HTR-8/SVneo (cell line): ENCODE measurements around the gene N4BP2L2.

Experiments
- DNase-seq: peaks from one replicate; pipeline ENCODE4 v3.0.0; 2011; ENCODE audit warnings: low spot score, mixed read lengths; ENCODE audit not compliant: insufficient read length
- FAIRE-seq: peaks from 2 replicates; lab custom pipeline; 2011; peaks lifted over from hg19 to GRCh38; lab: Jason Lieb, UNC

N4BP2L2 gene

DNA sequence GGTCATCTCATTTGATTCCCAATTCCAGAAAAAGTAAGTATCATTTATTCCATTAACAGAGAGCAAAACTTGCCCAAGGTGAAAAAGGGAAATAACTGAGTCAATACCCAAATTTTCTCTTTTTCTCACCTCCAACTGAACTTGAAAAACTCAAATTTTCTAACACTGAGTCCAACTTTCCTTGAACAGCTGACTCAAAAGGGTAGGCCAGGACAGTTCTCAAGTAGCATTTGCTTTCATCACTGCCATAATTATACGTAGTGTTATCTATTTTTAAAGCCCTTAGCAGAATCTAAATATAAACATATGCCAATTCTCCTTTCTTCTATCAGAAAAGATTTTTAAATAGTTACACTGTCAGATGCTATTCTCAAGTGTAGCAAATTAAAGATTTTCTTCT, 3.5 kb downstream of the N4BP2L2 start:
- FAIRE-seq = no peak
- DNase-seq = no peak

DNA sequence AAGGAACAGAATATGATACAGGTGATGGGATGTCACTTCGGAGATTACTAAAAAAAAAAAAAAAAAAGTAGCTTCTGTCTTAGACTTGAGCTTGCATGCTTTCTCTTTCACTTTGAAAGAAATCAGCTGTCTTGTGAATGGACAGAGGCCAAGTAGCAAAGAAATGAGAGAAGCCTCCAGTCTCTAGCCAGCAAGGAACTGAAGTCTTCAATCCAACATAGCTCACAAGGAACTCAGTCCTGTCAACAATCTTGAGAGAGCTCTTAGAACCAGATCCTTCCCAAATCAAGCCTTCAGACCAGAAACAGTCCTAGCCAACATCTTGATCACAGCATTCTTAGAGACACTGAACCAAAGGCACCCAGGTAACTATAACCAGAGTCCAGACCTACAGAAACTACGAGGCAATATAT, 7.7 kb downstream of the N4BP2L2 start:
- FAIRE-seq (no peak), DNase-seq (no peak)

DNA sequence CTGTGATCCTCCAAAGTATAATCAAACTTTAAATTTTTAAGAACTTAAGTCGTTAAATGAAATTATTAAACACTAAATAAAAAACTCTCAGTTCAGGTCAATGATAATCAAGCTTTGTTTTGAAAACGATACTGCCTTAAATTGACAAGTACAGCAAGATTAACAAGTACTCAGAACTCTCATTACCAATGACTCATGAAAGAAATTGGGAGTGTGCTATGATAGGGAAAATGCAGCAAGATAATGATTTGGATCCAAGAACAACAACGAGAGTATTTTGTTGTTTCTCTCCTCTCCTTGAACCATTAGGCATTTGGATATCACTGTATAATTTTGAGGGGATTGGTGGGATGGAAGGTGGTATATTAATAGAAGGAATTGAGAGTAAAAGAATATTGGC, 10.2 kb downstream of the N4BP2L2 start:
- FAIRE-seq (no peak), DNase-seq (no peak)

DNA sequence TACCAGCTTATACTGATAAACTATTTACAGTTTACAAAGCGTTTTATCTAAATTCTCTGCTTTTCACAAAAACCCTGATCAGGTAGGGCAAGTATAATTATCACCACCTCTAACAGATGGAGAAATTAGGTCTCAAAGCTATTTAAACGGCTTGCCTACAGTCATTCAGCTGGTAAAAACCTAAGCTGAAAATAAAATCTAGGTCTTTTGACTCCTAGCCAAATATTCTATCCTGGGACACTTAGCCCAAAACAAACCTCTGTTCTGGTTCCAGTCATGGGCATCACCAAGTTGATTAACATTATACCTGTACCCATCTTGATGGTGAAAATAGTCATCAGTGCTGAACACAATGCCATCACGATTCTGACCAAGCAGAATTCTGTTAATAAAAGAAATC, 11.4 kb downstream of the N4BP2L2 start:
- no peak for FAIRE-seq
- DNase-seq = no peak

DNA sequence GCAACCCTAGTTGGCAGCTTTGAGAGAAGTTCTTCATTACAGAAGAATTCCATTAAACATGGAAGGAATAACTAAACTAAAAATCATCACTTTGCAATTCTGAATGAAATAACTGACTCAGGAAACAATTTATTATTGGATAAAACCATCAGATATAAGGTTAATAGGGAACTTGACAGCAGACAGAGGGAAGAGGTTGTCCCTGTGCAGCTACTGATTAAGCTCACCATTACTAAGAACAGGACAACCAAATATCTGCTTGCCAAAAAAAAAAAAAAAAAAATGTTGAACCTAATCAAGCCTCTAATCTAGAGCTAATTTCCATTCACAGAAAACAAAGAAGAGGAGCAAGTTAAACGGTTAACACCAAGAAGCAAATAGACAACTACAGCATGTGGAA, 12.8 kb downstream of the N4BP2L2 start:
- DNase-seq (no peak), FAIRE-seq (no peak)

DNA sequence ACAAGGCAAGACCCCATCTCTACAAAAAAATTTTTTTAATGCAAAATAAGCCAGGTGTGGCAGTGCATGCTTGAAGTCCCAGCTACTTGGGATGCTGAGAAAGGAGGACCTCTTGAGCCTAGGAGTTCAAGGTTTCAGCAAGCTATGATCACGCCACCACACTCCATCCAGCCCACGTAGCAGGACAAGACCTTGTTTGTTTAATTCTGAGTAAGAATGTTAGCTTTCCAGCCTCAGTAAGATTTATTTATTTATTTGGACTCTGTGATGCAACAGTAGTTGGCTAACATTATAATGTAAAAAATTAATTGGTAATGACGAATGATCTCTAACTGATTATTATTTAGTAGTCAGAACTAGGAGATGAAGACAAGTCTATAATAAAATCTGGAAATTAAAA, 23.3 kb downstream of the N4BP2L2 start:
- FAIRE-seq (no peak), DNase-seq (no peak)

DNA sequence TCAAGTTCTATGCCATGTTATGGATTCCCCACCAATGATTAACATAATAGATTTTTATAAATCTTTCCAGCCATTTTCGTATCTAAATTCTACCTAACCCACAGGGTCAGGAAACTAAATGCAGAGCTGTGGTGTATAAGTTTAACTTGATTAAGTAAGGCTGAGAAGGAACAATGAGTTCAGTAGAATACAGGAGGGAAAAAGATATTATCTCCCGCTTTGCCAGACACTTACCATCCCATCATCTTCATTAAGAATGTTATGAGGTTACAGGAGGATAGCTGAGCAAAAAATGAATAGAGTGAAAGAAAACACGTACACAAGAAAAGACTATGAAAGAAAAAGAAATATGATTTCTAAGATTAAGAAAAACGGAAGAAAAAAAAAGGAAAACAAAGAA, 27.1 kb downstream of the N4BP2L2 start:
- FAIRE-seq = no peak
- no peak for DNase-seq

DNA sequence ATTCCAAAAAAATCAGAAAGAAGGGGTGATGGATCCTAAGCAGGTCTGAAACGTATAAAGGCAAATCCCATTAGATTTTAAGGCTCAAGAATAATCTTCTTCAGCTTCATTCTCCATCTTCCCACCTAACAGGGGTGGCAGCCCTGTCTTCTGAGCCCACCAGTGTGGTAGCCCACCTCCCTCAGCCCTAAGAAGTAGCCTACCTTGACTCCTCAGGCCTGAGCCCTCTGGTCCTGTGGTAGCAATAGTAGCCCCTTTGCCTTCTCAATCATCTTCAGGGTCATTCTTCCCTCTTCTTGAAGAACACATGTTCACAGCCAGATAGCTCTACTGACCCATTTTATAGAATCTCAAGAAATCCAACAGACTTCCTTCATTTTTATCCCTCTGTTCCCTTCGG, 33.7 kb downstream of the N4BP2L2 start:
- no peak for FAIRE-seq
- no peak for DNase-seq

DNA sequence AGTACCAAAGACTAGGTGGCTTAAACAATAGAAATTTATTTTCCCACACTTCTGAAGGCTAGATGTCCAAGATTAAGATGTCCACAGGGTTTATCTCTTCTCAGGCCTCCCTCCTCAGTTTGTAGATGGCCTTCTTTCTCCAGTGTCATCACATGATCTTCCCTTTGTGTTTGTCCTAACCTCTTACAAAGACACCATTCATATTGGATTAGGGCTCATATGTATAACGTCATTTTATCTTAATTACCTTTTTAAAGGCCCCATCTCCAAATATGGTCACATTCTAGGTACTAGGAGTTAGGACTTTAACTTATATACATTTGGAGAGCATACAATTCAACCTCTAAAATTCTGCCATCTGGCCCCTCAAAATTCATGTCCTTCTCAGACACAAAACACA, 34.3 kb downstream of the N4BP2L2 start:
- FAIRE-seq (no peak), DNase-seq (no peak)

DNA sequence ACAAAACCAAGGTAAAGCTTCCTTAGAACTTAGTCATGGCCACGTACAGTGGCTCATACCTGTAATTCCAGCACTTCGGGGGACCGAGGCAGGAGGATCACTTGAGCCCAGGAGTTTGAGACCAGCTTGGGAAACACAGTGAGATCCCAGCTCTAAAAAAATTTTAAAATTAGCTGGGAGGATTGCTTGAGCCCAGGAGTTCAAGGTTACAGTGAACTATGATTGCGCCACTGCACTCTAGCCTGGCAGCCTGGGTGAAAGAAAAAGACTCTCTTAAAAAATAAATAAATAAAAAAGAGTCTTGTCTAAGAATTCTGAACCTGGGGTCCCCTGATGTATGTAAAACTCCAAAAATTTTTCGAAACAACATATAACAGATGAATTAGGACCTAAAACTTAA, 34.9 kb downstream of the N4BP2L2 start:
- DNase-seq (no peak), FAIRE-seq (no peak)

DNA sequence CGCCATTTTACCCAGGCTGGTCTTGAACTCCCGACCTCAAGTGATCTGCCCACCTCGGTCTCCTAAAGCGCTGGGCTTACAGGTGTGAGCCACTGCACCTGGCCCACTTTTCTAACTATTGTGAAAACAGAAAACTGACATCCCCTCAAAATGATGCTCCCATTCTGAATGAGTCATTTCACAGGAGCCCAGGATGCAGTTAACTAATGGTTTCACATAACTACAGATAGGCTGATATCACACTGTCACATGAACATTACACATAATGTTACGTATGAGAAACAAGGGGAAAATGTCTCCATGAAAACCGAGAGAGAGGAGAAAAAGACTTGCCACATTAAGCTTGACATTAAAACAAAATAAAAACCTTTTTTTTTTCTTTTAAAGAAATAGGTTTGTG, 37.5 kb downstream of the N4BP2L2 start:
- DNase-seq (peak; percentile 5), FAIRE-seq (no peak)

DNA sequence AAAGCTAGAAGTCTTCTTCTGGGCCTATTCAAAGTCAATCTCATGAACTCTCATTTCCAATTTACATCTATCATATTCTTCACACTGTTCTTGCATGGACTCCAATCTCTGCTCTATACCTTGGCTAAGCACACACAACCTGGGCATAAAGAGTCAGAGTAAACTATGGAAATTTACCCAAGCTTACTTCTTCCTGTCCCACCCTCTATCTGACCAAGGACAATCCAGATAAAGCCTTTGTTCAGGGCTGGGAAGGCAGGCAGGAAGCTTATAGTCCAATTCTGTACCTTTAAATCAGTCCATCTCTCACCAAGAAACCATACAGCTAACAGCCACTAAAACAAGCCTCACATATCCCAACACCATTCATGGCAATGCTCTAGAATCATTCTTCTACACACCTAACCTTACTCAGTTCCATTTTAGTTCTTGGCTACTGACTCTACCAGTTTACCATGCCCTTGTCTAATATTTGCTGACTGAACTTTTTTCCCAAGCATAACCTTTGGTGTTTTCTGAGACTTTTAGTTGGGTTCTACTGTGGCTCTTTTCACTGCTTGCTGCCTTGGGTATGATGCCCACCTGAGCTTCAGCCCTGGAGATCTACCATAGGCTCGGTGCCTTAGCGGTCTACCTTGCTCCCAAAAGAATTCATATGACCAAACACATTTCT, 38.9 kb downstream of the N4BP2L2 start:
- no peak for DNase-seq
- FAIRE-seq = no peak

DNA sequence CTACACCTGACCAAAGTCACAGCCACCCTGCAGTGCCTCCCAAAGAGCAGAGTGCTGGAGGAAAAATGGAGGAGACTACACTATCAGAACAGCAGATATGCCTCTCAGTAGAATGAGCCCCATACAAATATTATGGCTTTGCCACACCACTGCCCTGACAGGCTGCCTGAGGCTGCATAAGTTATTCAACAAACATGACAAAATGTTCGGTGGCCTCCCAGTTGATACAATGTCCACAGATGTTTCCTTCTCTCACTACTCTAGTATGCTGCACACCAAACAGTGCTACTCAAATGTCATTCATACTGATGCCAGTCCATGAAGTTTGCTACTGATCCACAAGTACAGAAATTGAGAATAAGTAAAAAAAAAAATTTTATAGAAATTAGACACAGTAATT, 41.0 kb downstream of the N4BP2L2 start:
- FAIRE-seq (no peak), DNase-seq (no peak)

DNA sequence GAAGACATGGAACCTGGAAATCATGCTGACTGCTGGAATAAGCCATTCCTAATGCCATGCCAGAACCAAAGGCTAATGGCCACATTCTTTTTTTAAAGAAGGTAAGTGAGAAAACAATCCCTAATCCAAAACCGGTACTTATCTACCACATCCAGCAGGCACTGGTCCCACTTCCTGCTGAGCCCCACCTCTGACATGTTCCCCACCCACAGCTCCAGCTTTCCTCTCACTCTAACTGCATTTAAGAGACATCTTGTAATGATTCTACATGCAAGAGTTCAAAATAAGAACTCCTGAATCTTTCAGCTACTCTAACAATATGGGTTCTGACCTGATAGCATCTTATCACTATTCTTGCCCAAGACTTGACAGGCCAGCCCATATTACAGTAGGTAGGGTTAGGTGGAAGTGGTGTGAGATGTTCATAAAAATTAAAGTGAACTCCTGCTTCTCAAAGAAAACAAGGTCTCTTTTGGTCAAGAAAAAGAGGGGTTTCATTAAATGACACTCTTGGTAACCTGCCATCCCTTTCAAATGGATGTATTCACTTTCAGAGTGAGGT, 41.9 kb downstream of the N4BP2L2 start:
- no peak for FAIRE-seq
- DNase-seq = no peak

DNA sequence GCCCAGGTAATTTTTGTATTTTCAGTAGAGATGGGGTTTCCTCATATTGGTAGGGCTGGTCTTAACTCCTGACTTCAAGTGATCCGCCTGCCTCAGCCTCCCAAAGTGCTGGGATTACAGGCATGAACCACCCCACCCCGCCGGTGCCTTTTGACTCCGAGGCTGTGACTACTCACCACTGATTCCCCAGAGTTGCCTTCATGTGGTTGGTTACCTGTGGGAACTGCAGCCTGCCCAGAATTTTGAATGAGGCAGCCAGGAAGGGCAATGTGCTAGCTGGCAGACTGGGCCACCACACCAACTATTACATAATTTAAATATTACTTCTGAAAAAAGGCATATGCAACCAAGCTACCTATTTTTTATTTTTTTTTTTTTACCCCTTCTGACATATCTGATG, 42.8 kb downstream of the N4BP2L2 start:
- FAIRE-seq (no peak), DNase-seq (no peak)

DNA sequence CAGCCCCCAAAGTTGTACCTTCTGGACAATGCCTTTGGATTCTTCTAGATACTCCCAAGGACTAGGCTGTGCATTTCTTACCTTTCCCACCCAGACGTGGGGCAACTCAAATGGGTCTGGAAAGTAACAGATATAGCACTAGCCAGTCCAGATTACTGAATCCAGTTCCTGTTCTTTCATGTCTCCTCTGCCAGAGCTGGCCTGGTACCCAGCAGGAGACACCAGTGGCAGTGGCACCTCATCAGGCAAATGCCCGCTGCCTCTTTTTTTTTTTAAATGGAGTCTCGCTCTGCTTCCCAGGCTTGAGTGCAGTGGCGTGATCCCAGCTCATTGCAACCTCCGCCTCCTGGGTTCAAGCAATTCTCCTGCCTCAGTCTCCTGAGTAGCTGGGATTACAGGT, 43.2 kb downstream of the N4BP2L2 start:
- no peak for FAIRE-seq

DNA sequence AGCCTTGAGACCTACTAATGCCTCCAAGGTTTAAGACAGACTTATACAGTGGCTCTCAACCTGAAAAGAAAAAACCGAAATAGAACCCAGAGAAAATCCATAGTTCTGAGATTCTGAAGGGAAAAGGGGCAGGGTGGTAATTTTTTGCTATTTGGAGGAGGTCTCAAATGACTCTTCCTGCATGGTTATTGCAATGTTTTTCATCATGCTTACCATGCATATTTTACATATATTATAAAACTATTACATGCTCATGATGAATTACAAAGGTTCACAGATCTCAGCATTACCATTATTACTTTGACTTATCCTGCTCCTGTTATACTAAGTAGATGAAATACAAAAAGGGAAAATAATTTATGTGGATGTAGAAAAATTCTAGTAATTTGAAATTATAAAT, 47.6 kb downstream of the N4BP2L2 start:
- DNase-seq = no peak
- FAIRE-seq = no peak

More for the DNA sequence above, 43.2 kb downstream of the N4BP2L2 start:
- no peak for DNase-seq

DNA sequence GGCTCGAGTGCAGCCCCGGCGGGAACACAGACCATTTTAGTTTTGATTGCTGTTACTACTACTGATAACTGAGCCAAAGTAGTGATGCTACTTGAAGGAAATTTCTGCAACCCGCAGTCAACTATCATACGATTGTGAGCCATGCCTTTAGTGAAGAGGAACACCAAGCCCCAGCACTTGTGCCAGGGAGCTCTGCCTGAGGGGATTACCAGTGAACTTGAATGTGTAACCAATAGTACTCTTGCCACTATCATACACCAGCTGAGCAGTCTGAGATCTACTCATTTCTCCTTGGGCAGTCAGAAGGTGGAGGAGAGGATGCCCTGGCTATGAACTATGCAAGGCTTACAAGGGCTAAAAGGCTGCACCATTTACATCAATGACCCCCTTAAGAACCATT, 61.7 kb downstream of the N4BP2L2 start:
- FAIRE-seq = no peak
- DNase-seq = no peak

DNA sequence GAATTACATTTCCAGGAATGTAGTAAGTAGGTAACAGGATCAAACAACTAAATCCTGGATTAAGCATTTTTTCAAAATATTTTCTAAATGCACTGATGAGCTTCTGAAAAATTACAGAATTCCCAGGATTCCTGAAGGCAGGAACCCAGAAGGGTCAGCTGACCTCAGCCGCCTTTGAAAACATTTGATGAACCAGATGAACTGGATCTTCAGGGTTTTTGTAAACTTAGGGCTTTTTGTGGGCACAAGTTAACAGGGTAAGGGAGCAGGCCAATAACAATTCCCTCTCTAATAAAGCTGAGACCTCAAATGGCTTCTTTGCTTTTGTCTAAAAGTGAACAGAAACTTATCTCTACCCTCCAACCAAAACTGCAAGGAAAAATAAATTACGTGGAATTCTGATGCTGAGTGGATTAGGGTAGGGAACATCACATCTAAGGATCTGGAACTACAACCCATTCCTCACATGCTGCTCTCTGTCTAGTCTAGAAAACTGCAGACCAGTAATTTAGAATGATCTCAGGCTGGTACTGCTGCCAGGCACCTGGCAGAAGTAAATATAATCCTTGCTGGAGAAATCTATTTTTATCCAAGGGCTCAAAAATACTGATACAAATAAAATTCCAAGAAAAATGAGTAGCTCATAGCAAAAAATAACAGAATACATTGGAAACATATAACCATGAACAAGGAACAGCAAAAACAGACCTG, 62.4 kb downstream of the N4BP2L2 start:
- FAIRE-seq (no peak), DNase-seq (no peak)

DNA sequence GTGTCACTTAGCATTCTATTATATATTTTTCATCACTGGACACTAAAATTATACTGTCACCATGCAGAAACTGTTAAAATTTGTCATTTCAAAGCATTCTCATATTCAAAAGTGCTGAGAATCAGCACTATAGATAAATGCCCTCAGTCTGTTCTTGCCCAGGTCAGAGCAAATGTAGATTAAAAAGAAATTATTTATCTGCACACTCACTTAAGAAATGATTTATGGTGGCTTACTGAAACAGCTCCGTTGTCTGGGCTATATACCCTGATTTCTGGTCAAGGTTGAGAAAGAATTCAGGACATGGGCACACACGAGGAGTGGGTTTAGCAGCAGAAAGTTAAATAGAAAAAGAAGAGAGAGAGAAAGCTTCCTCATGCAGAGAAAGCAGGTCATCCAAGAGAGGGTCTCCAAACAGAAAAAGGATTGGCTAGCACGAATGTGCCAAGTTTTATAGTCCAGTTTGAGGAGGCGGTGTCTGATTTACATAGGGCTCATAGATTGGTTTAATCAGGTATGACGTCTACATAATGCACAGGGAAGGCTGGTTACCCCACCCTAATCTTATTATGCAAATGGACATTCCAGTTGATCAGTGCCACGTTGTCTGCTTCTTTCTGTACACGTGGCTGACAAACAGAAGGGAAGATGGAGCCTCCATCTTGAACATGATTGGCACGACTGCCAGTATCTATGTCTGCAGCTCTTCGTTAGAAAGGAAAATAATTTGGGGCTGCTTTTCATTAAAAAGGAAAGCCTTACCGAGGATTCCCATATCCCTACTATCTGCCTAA, 63.4 kb downstream of the N4BP2L2 start:
- no peak for DNase-seq
- no peak for FAIRE-seq

DNA sequence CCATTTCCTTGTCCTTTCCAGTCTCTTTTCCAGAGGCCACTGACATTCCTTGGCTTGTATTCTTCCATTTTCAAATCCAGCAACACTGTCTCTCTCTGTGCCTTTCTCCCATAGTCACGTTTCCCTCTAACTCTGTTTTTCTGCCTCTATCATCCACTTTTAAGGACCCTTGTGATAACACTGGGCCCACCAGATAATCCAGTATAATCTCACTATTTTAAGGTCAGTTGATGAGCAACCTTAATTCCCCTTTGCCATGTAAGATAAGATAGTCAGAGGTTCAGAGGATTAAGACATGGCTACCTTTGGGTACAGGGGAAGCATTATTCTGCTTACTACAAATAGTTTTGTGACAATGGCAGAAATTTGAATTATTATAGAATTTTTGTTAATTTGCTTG, 64.9 kb downstream of the N4BP2L2 start:
- no peak for FAIRE-seq
- DNase-seq = no peak
